Peyer's patch (tissue), 4 donors: ENCODE results near the gene NFE2L2. TPM values are rescaled to one million over a fixed set of nuclear protein-coding genes. Genes with fewer than 3 reads are reported as not detected.
"Not testable (repeated sequence)": the region's sequence is repeated elsewhere in the genome, so short reads cannot be mapped to it uniquely, and the experiment has no call there.

ENCODE experiments used
- DNase-seq, 3 donors: peaks; one replicate each; pipeline ENCODE4 v3.0.0-alpha.2; 2017 to 2019
- H3K27ac ChIP-seq, 4 donors: fragments of 200-600 bp; sonication (generic); one replicate each; pipeline ENCODE4 v1.5.1; 2016 to 2019
- H3K27me3 ChIP-seq, 2 donors: fragments of 200-600 bp; sonication (generic); one replicate each; pipeline ENCODE4 v1.5.1; 2019
- H3K36me3 ChIP-seq, 3 donors: fragments of 200-600 bp; sonication (generic); one replicate each; pipeline ENCODE4 v1.5.1; 2016 to 2019
- H3K4me1 ChIP-seq, 4 donors: fragments of 200-600 bp; sonication (generic); one replicate each; pipeline ENCODE4 v1.5.1; 2016 to 2019
- H3K4me3 ChIP-seq, 4 donors: fragments of 200-600 bp; sonication (generic); 1 replicate in 3 of 4; 2 replicates in 1 of 4; pipeline ENCODE4 v1.5.1; 2016 to 2019; ENCODE audit warnings: mild to moderate bottlenecking in 1 of 4
- H3K9me3 ChIP-seq, 4 donors: fragments of 200-600 bp; sonication (generic); one replicate each; pipeline ENCODE4 v1.5.1; 2016 to 2019; ENCODE audit warnings: mild to moderate bottlenecking in 1 of 4
- CTCF ChIP-seq, 6 experiments: fragments of 450-650 bp in 4 of 6; fragments of 200-600 bp in 2 of 6; sonication (generic) in 1 of 6; IDR thresholded peaks; one replicate each; pipeline ENCODE4 v1.5.1; 2017 to 2019; ENCODE audit warnings: antibody characterized with exemption in 6 of 6, mild to moderate bottlenecking in 3 of 6, moderate library complexity in 1 of 6
- POLR2A ChIP-seq, 2 donors: fragments of 450-650 bp; IDR thresholded peaks; one replicate each; pipeline ENCODE4 v1.5.1; 2017; ENCODE audit warnings: antibody characterized with exemption in 2 of 2, mild to moderate bottlenecking in 2 of 2, moderate library complexity in 2 of 2
- total RNA-seq, 4 donors: library from RNA; depleted of rRNA; stranded (reverse); fragments of >200 nt; gene quantifications; one replicate each; pipeline ENCODE4 v1.1.0, GENCODE V29; 2016

NFE2L2 gene
- total RNA-seq, 4 donors from 2014 or later: 85.3 to 162 (median 108) TPM

GRCh38 chr2:177231270-177231669, 33.3 kb downstream of the NFE2L2 start:
- TF ChIP-seq CTCF (IDR thresholded peaks at IDR 0.05): no peak
- no peak overlapping the region for H3K4me3 ChIP-seq

GRCh38 chr2:177229442-177230242, 34.9 kb downstream of the NFE2L2 start:
- no peaks in the 10 kb centered on the region for H3K27me3 ChIP-seq
- H3K27ac ChIP-seq: peak overlapping the region in 1 of 4 donors; percentile 20
- H3K36me3 ChIP-seq: peaks cover 0 to 49% (median 0%) of the 10 kb centered on the region in 3 donors
- no peaks in the 10 kb centered on the region for H3K9me3 ChIP-seq
- DNase-seq: no peak
- peaks cover 0 to 12% (median 0%) of the 10 kb centered on the region in 4 donors for H3K4me1 ChIP-seq
- TF ChIP-seq POLR2A (IDR thresholded peaks at IDR 0.05) (no peak), CTCF (IDR thresholded peaks at IDR 0.05) (no peak)
- no peak overlapping the region for H3K4me3 ChIP-seq

More at GRCh38 chr2:177231270-177231669, 33.3 kb downstream of the NFE2L2 start:
- no peaks in the 10 kb centered on the region for H3K27me3 ChIP-seq
- H3K4me1 ChIP-seq: peaks cover 0 to 12% (median 0%) of the 10 kb centered on the region in 4 donors
- H3K36me3 ChIP-seq: peaks cover 0 to 44% (median 0%) of the 10 kb centered on the region in 3 donors
- no peak overlapping the region for H3K27ac ChIP-seq
- no peak for DNase-seq
- H3K9me3 ChIP-seq: no peaks in the 10 kb centered on the region

DNA sequence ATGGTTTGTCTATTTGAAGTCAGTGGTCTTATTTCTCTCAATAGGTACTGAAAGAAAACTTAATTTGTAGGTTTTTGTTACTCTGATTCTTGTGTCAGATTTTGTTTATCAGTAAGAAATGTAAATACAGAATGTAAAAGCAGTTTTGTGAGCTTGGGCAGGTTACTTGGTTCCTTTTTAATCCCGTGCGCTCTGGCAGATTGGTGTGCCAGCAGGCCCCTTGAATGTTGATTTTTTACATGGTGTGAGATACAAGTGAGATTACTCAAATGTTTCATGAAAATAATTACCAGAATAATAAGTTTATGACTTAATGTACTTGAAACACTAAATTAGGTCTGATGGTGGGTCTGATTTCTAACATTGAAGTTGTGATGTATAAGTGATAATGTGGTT, 38.6 kb downstream of the NFE2L2 start:
- Histone ChIP-seq H3K27me3 (no peaks in the 10 kb centered on the region), H3K4me1 (no peaks in the 10 kb centered on the region)
- TF ChIP-seq POLR2A (IDR thresholded peaks at IDR 0.05): no peak
- no peak for TF ChIP-seq CTCF (IDR thresholded peaks at IDR 0.05)

GRCh38 chr2:177223436-177223835, 41.1 kb downstream of the NFE2L2 start:
- not testable (repeated sequence) for H3K27me3 ChIP-seq, DNase-seq, H3K4me3 ChIP-seq, H3K9me3 ChIP-seq, H3K27ac ChIP-seq
- Histone ChIP-seq H3K36me3 (peaks cover 0 to 51% (median 0%) of the 10 kb centered on the region in 3 donors), H3K4me1 (peaks cover 0 to 18% (median 0%) of the 10 kb centered on the region in 4 donors)

More for the DNA sequence above, 38.6 kb downstream of the NFE2L2 start:
- H3K4me3 ChIP-seq: no peak overlapping the region
- no peak overlapping the region for H3K27ac ChIP-seq
- H3K36me3 ChIP-seq: peaks cover 0 to 41% (median 0%) of the 10 kb centered on the region in 3 donors
- no peaks in the 10 kb centered on the region for H3K9me3 ChIP-seq
- DNase-seq: no peak

DNA sequence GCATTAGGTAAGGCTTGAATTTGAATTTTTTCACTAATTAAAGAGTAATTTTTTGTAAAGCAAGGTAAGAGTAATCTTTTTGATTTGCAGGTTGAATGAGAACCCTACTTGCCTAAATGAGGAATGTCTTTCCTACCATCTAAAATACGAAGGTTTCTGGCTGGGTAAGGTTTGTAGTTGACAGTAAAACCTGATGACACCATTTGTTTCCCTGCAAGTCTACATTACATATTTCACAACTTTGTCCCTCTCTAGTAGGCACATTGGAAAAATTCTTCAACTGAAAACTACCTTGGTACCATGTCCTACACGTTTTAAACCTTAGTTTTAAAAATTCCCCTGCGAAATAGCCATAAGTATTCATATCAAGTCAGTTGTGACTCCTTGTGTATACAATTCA, 42.6 kb downstream of the NFE2L2 start:
- no peak for DNase-seq
- Histone ChIP-seq H3K36me3 (peaks cover 0 to 66% (median 3%) of the 10 kb centered on the region in 3 donors), H3K4me1 (peaks cover 0 to 27% (median 0%) of the 10 kb centered on the region in 4 donors), H3K27ac (no peak overlapping the region), H3K27me3 (no peaks in the 10 kb centered on the region), H3K4me3 (no peak overlapping the region), H3K9me3 (no peaks in the 10 kb centered on the region)
- TF ChIP-seq POLR2A (IDR thresholded peaks at IDR 0.05) (no peak), CTCF (IDR thresholded peaks at IDR 0.05) (no peak)

DNA sequence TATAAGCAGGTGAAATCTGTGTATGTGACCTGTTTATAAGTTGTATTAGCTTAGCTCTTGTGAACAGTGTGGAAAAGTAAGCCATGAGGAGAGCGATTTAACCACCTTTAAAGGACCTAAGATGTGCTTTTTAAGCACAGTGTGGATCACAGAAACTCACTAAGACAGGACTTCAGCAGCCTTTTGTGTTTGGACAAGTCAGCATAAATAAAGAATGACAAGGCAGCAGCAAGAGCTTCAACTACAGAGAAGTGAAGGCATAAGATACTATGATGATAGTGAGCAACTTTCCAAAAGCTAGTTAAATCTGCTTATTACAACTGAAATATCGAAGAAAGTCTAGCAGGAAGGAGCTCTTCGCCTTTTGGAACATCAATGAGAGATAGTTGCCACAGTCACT, 43.0 kb downstream of the NFE2L2 start:
- Histone ChIP-seq H3K4me3 (no peak overlapping the region), H3K27ac (no peak overlapping the region), H3K27me3 (no peaks in the 10 kb centered on the region), H3K4me1 (peaks cover 0 to 31% (median 0%) of the 10 kb centered on the region in 4 donors), H3K36me3 (peaks cover 0 to 70% (median 3%) of the 10 kb centered on the region in 3 donors), H3K9me3 (no peaks in the 10 kb centered on the region)
- no peak for DNase-seq
- no peak for TF ChIP-seq POLR2A (IDR thresholded peaks at IDR 0.05)
- TF ChIP-seq CTCF (IDR thresholded peaks at IDR 0.05): no peak

- not testable (repeated sequence) for H3K9me3 ChIP-seq, H3K27ac ChIP-seq, H3K4me3 ChIP-seq, H3K27me3 ChIP-seq, DNase-seq
- Histone ChIP-seq H3K4me1 (peaks cover 0 to 43% (median 4%) of the 10 kb centered on the region in 4 donors), H3K36me3 (peaks cover 0 to 79% (median 3%) of the 10 kb centered on the region in 3 donors)
Measured at GRCh38 chr2:177219787-177220186, 44.7 kb downstream of the NFE2L2 start.
